ENCODE measurements around the gene MPO. TPM values are rescaled to one million over a fixed set of nuclear protein-coding genes. Genes with fewer than 3 reads are reported as not detected.
A peak's percentile ranks its signal among the peaks of the same experiment; 100 is the strongest.

MPO gene
- total and polyA plus RNA-seq, 2 of the 4 experiments (the other 2 are of a cell fraction) = not detected

- H2BK120ac ChIP-seq (ENCODE audit: low read depth, low read length) = no peak overlapping the region
- in situ Hi-C loops (cut with MboI; ENCODE audit: low sequenced_read_pairs) (no loop called here), dilution Hi-C loops (cut with HindIII; ENCODE audit: low sequenced_read_pairs, unreplicated experiment) (no loop called here), intact Hi-C loops (cut with micrococcal nuclease) (no loop called here)
- no peak overlapping the region for H3K14ac ChIP-seq (replicated peaks; ENCODE audit: low read depth, low read length)
- H3K27me3 ChIP-seq (ENCODE audit: control insufficient read depth, insufficient read depth, low read length) = peaks cover 74% of the 10 kb centered on the region
- no TSS peak for BruUV-seq (replicated peaks)
- H3K79me1 ChIP-seq (ENCODE audit: low read depth in 1 of 2, low read length in 2 of 2) = no peaks in the 10 kb centered on the region
- H3K4me3 ChIP-seq (ENCODE audit: insufficient read depth, low read depth, low read length) = no peak overlapping the region
- TF ChIP-seq POLR2A (IDR thresholded peaks at IDR 0.05; ENCODE audit: low read depth, low read length) (no peak), RFX5 (IDR thresholded peaks at IDR 0.05; ENCODE audit: low read depth, low read length) (no peak), RCOR1 (IDR thresholded peaks at IDR 0.05; ENCODE audit: insufficient replicate concordance, low read length) (no peak), FOS (IDR thresholded peaks at IDR 0.05; ENCODE audit: low read depth, low read length) (no peak), MAFK (IDR thresholded peaks at IDR 0.05; ENCODE audit: low read depth, low read length) (no peak), ELK1 (IDR thresholded peaks at IDR 0.05; ENCODE audit: borderline replicate concordance, low read depth, low read length) (no peak), NFE2L2 (IDR thresholded peaks at IDR 0.05; ENCODE audit: low read depth, low read length) (no peak), CTCF (conservative IDR thresholded peaks at IDR 0.05; ENCODE audit: low read depth, low read length) (no peak), RAD21 (IDR thresholded peaks at IDR 0.05; ENCODE audit: low read length) (no peak), CHD1 (IDR thresholded peaks at IDR 0.05; ENCODE audit: low read depth, low read length) (no peak), MXI1 (IDR thresholded peaks at IDR 0.05; ENCODE audit: borderline replicate concordance, low read depth, low read length) (no peak), MAZ (IDR thresholded peaks at IDR 0.05; ENCODE audit: borderline replicate concordance, low read depth, low read length) (no peak), SMC3 (IDR thresholded peaks at IDR 0.05; ENCODE audit: low read depth, low read length) (no peak), CEBPB (IDR thresholded peaks at IDR 0.05; ENCODE audit: low read depth, low read length) (no peak), BHLHE40 (IDR thresholded peaks at IDR 0.05; ENCODE audit: low read depth, low read length) (no peak)
- TF ChIP-seq, protein P1, sequence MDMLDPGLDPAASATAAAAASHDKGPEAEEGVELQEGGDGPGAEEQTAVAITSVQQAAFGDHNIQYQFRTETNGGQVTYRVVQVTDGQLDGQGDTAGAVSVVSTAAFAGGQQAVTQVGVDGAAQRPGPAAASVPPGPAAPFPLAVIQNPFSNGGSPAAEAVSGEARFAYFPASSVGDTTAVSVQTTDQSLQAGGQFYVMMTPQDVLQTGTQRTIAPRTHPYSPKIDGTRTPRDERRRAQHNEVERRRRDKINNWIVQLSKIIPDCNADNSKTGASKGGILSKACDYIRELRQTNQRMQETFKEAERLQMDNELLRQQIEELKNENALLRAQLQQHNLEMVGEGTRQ (IDR thresholded peaks at IDR 0.05; ENCODE audit: low read depth, low read length) = no peak
- no CpG with 5 or more reads among the region's 10 CpGs for WGBS, 2 experiments (ENCODE audit: extremely low coverage in 2 of 2, insufficient read length in 1 of 2)
- H3K9me3 ChIP-seq (ENCODE audit: control insufficient read depth, insufficient read depth, low read length) = no peaks in the 10 kb centered on the region
- H2BK20ac ChIP-seq (ENCODE audit: low read depth, low read length) = no peak overlapping the region
- H4K5ac ChIP-seq (ENCODE audit: low read depth, low read length) = no peak overlapping the region
- no peak overlapping the region for H3K18ac ChIP-seq (ENCODE audit: low read depth, low read length)
- H4K20me1 ChIP-seq (ENCODE audit: insufficient read depth, low read length) = no peaks in the 10 kb centered on the region
- no peaks in the 10 kb centered on the region for H3K4me1 ChIP-seq (ENCODE audit: control insufficient read depth, insufficient read depth, low read length)
- H2AFZ ChIP-seq (replicated peaks; ENCODE audit: low read length, poor library complexity) = no peak overlapping the region
- H4K8ac ChIP-seq (ENCODE audit: low read depth in 2 of 2, low read length in 2 of 2) = no peak overlapping the region
- H3K4me2 ChIP-seq (ENCODE audit: low read depth, low read length) = no peak overlapping the region
- ATAC-seq (ENCODE audit: low read depth) = no peak
- no peaks in the 10 kb centered on the region for H3K9me1 ChIP-seq (ENCODE audit: insufficient read depth, low read length)
- H2AK9ac ChIP-seq (replicated peaks; ENCODE audit: low read depth, low read length, poor library complexity) = no peak overlapping the region
- ChIA-PET CTCF (no interaction called here), POLR2A (ENCODE audit: unreplicated experiment) (no interaction called here)
- no peak overlapping the region for H2BK5ac ChIP-seq (ENCODE audit: low read depth, low read length, poor library complexity, severe bottlenecking)
- H3K23ac ChIP-seq (ENCODE audit: low read depth, low read length) = no peak overlapping the region
- H3K36me3 ChIP-seq (ENCODE audit: control insufficient read depth, insufficient read depth, low read length) = no peaks in the 10 kb centered on the region
- H3K27ac ChIP-seq (ENCODE audit: insufficient read depth, low read length) = no peak overlapping the region
- no peak overlapping the region for H3K56ac ChIP-seq (ENCODE audit: extremely low read depth, insufficient read depth, low read length)
- H3K4ac ChIP-seq (ENCODE audit: low read depth, low read length) = no peak overlapping the region
- H2BK15ac ChIP-seq (ENCODE audit: low read depth, low read length) = no peak overlapping the region
- H3K9ac ChIP-seq (ENCODE audit: low read depth, low read length) = no peak overlapping the region
- peak; percentile 11 for DNase-seq
- no peak overlapping the region for H2AK5ac ChIP-seq (ENCODE audit: low read depth, low read length)
- no peak overlapping the region for H4K91ac ChIP-seq (ENCODE audit: insufficient read depth, low read depth, low read length)
These were observed 35.2 kb downstream of the MPO start for GRCh38 chr17:58245428-58246103.
